HG03103 (cell line): Measurements from ENCODE around the gene OR2M4.
"Not testable (repeated sequence)": the region's sequence is repeated elsewhere in the genome, so short reads cannot be mapped to it uniquely, and the experiment has no call there.

Source experiments
- ATAC-seq: cut with Tn5 transposase; IDR thresholded peaks from one replicate; pipeline ENCODE4 v1.9.1; 2021; ENCODE audit warnings: low read depth; ENCODE audit not compliant: unreplicated experiment

Gene OR2M4, protein sequence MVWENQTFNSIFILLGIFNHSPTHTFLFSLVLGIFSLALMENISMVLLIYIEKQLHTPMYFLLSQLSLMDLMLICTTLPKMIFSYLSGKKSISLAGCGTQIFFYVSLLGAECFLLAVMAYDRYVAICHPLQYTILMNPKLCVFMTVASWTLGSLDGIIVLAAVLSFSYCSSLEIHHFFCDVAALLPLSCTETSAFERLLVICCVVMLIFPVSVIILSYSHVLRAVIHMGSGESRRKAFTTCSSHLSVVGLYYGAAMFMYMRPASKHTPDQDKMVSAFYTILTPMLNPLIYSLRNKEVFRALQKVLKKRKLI

DNA sequence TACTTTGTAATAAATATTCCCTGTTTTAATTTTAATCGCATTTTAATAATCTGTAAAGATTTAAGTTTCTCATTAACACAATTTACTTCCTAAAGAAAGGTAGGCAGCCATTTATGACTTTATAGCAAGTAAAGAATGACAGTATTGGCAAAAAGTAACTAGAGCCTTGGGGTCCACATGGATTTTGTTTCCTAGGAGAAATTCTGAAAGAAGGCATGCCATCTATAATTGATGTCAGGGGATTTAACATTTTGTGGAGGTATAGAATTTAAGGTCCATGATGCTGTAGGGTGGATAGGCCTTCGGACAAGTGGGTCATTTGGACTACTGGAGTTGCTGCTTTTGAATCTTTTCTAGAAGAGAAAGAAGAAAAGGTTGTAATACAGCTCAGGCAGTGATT is at the start of gene OR2M4:
TSS of gene OR2M4 (plus strand) at position 301 of the 400 bp plus-strand sequence. CDS start 7,512 bp downstream, outside the sequence.
- no peak for ATAC-seq

DNA sequence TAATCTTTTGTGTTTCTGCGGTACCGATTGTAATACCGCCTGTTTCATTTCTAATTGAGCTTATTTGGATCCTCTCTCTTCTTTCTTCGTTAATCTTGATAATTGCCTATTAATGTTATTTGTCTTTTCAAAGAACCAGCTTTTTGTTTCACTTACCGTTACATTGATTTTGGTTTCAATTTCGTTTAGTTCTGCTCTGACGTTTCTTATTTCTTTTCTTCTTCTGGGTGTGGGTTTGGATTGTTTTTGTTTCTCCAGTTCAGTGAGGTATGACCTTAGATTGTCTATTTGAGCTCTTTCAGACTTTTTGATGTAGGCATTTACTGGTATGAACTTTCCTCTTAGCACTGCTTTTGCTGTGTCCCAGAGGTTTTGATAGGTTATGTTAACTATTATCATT is 47.2 kb upstream of the OR2M4 start:
- no peak for ATAC-seq

DNA sequence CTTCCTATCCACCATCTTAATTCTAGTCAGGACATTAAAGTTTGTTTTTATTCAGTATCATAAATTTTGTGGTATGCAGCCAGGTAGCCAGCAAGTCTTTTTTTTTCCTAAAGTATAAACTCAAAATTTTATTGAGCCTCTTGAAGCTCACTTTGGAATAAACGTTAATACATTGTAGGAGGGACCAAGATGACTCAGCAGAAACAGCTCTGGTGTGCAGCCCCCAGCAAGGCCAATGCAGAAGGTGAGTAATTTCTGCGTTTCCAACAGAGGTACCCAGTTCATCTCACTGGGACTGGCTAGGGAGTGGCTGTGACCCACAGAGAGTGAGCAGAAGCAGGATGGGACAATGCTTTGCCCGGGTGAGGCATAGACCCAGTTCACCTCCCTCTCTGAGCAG is 43.9 kb upstream of the OR2M4 start:
- no peak for ATAC-seq

DNA sequence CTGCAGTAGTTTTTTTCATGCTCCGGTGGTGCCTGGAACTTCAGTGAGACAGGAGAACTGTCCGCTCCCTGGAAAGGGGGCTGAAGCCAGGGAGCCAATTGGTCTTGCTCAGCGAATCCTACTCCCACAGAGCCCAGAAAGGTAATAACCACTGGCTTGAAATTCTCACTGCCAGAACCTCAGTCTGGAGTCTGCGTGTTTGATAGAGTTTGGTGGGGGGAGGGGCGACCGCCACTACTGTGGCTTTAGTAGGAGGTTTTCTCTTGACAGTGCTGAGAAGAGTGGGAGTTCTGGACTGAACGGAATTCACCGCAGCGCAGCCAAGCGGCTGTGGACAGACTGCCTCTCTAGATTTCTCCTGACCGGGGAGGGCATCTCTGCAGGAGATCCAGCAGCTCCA is 42.2 kb upstream of the OR2M4 start:
- ATAC-seq, result no peak

DNA sequence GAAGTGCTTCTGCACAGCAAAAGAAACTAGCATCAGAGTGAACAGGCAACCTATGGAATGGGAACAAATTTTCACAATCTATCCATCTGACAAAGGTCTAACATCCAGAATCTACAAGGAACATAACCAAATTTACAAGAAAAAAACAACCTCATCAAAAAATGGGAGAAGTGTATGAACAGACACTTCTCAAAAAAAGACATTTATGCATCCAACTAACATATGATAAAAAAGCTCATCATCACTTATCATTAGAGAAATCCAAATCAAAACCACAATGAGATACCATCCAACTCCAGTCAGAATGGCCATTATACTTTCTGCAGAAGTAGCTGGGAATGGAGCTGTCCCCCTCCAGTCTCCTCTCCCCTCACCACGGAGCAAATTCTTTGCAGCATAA is 37.1 kb upstream of the OR2M4 start:
- no peak for ATAC-seq

DNA sequence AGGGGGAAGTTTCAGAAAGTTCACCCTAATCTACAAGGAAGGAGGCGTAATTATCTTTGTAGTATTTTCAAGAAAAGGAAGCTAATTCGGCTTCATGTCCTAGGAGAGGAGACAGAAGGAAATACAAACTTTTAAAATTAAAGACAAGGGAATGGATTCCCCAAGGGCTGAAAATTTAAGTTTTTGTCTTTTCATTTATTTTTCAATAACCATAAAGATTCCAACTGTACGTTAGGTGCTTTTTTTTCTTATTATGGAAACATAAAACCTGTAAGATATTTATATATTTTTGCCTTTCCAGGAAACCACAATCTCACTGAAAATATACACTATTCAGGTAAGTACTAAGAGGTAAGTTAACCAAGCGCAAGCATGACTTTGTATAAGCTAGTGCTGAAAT is 34.3 kb upstream of the OR2M4 start, which contains the start of gene OR2M3:
TSS of gene OR2M3 (plus strand) at position 301 of the 400 bp plus-strand sequence. CDS start 5,803 bp downstream, outside the sequence.
- ATAC-seq, result no peak

DNA sequence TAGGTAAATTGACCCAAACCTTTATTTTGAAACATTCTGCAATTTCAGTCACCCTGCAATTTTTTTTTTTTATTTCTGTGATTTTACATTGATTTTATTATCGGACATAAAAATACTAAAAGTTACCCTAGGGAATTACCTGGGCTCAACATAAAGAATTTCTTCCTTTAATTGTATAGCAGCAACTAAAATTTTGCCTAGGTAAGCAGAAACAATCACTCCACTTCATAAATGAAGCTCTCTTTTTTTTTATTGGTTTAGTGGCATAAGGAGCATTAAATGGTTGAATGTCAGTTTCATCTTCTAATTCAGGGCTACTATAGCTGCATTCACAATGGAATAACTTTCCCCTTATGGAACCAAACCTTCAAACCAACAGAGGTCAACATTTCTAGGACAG is 15.3 kb upstream of the OR2M4 start:
- no peak for ATAC-seq

DNA sequence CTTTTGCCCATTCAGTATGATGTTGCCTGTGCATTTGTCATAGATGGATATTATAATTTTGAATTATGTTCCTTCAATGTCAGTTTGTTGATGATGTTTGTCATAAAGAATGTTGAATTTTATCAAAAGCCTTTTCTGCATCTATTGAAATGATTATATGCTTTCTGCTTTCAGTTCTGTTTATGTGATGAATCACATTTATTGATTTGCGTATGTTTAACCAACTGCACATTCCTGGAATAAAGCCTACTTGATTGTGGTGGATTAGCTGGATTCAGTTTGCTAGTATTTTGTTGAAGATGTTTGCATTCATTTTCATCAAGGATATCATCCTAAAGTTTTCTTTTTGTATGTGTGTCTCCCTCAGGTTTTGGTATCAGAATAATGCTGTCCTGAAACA is 5.7 kb upstream of the OR2M4 start:
- ATAC-seq, result no peak

DNA sequence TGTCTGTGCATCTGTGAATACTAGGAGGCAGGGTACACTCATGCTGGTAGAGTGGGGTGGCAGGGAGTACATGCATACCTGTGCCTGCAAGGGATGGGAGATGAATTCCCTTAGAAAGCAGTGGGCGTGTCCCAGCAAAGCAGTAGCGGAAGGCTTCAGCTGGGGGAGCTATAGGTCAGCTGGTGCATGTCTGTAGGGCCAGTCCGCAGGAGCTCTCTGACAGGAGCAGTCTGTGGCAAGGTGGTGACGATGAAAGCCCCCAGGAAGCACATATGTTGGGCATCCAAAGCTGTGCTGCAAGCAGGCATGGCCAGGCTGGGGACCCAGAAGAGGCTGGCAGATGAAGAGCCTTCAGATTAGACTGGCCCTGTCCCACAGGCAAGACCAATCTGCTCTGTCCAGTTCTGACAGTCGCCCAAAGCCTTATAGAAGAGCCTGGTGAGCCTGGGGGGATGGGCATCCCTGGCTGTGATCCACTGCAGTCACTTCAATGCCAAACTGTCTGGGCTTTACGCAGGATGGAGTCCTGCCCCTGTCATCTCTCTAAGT is 1.8 kb upstream of the OR2M4 start:
- no peak for ATAC-seq

DNA sequence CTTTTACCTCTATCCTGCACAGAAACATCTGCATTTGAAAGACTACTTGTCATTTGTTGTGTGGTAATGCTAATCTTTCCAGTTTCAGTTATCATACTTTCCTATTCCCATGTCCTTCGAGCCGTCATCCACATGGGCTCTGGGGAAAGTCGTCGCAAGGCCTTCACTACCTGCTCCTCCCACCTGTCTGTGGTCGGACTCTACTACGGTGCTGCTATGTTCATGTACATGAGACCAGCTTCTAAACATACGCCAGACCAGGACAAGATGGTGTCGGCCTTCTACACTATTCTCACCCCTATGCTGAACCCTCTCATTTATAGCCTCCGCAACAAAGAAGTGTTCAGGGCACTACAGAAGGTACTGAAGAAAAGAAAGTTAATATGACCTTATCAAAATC is 8.3 kb downstream of the OR2M4 start:
- no peak for ATAC-seq

DNA sequence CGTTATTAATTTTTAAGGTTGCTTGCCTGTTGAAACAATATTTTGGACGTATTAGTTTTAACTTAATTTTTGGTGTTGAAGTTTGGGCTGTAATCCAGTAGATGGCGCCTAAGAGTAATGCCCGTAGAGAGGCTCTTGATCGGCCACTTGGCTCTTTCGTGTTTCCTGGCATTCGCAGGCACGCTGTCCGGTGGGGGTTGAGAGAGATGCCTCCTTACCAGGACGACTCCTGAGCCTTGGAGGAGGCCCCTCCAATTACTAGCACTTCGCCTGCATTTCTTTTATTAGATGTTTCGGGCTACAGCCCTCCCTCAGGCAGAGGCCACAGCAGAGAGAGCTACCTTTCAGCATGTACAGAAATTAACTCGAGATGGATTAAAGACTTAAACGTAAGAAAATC is 12.0 kb downstream of the OR2M4 start:
- ATAC-seq, result peak; percentile 91

DNA sequence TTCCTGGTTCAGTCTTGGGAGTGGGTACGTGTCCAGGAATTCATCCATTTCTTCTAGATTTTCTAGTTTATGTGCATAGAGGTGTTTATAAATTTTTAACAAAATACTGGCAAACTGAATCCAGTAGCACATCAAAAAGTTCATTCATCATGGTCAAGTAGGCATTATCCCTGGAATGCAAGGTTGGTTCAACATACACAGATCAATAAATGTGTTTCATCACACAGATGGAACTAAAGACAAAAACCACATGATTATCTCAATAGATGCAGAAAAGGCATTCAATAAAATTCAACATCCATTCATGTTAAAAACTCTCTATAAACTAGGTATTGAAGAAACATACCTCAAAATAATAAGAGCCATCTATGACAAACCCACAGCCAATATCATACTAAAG is 28.1 kb downstream of the OR2M4 start:
- ATAC-seq, result not testable (repeated sequence)

DNA sequence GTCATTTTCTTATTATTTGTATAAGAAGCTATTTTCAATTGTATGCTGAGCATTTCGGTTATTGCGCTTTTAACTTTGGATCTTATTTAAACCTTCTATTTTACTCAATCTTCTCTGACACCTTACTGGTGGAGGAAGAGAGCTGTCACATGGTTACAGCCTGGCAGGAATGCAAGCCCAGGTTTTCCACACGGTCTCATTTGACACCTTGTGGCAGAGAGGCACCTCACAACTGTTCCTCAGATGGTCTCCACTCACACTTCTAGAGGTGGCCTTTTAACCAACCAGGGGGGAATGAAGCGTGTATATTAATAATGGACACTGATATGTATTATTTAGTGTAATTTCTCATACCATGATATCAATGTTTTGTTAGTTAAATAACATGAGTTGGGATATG is 37.0 kb downstream of the OR2M4 start:
- no peak for ATAC-seq

DNA sequence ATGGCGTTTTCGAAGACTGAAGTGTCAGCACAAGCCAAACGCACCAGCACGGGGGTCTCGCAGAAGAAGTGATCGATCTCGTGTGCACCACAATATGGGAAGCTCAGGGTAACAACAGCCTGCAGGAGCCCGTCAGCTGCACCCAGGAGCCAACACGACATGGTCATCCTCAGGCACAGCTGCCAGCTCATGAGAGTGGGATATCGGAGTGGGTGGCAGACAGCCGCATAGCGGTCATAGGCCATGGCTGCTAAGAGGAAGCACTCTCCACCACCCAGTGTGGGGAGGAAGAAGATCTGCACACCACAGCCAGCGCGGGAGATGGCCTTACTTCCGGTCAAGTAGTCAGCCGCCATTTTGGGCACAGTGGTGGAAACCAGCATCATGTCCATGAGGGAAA is 42.0 kb downstream of the OR2M4 start:
- not testable (repeated sequence) for ATAC-seq

DNA sequence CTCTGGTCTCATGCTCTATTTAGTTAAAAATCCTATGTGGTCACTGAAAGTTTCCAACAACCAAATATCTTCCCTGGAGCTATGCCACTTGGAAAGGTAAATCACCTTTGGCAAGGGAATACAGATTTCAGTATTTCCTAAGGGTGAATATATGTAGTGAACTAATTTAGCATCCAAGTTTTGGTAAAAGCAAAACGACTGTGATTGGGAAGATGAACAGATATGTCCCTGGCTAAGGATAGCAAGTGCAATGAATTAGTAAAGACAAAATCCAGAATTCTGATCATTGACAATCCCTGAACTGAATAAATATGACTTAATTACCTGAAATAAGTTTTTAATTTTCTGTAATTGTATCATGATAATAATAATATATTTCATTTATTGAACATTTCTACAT is 46.7 kb downstream of the OR2M4 start, which contains the start of gene OR2T33:
TSS of gene OR2T33 (minus strand) at position 101 of the 400 bp plus-strand sequence. CDS start 4,162 bp downstream, outside the sequence.
- ATAC-seq, result no peak

DNA sequence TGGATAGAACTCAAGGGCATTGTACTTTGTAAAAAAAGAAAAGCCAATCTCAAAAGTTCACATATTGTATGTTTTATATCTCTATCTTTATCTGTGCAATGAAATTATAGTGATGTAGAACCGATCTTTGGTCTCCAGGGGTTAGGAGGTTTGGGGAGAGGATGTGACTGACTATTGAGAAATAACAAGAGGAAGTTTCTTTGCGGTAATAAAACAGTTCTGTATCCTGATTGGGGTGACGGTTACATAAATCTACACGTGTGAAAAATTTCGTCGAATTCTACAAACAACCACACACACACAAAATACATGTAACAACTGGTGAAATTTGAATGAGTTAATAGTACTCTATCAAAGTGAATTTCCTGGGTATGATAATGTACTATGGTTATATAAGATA is 57.2 kb downstream of the OR2M4 start:
- no peak for ATAC-seq
